GM12892 (cell line): Measurements from ENCODE around the gene MGAT5.

Experiments used
- POLR2A ChIP-seq: IDR thresholded peaks from 2 replicates; pipeline ENCODE4 v1.6.1; 2011; ENCODE audit warnings: low read depth, low read length, control low read depth
- POLR2AphosphoS5 ChIP-seq: IDR thresholded peaks from 2 replicates; pipeline ENCODE4 v1.6.1; 2011; ENCODE audit warnings: low read depth, low read length, control low read depth

- TF ChIP-seq POLR2AphosphoS5 (no peak; the same call in 1 of the 2 replicates), POLR2A (no peak; the same call in 1 of the 2 replicates)
Observed at GRCh38 chr2:134253117-134253704, 661 bp upstream of the MGAT5 start.
